Inflammatory macrophage treated with lipopolysaccharide for 4 hours (primary cell): Measurements from ENCODE around the gene CMTM7.

Source experiments
- DNase-seq: peaks from one replicate; pipeline ENCODE4 v3.0.0-alpha.2; 2020

The CMTM7 gene

GRCh38 chr3:32493437-32494414, 102.1 kb downstream of the CMTM7 start:
- DNase-seq: peak; percentile 90

- DNase-seq: no peak
Observed at GRCh38 chr3:32495085-32495484, 103.4 kb downstream of the CMTM7 start.

- no peak for DNase-seq
Observed at GRCh38 chr3:32495609-32496008, 104.0 kb downstream of the CMTM7 start.

GRCh38 chr3:32498252-32498651, 106.6 kb downstream of the CMTM7 start:
- DNase-seq: peak; percentile 76

- DNase-seq: no peak
Observed at GRCh38 chr3:32498992-32499391, 107.3 kb downstream of the CMTM7 start.

GRCh38 chr3:32499585-32499984, 107.9 kb downstream of the CMTM7 start:
- DNase-seq: no peak

- DNase-seq: no peak
Observed at GRCh38 chr3:32500231-32500630, 108.6 kb downstream of the CMTM7 start.

- DNase-seq: peak; percentile 43
Observed at GRCh38 chr3:32500880-32501782, 109.5 kb downstream of the CMTM7 start.

- DNase-seq: no peak
Observed at GRCh38 chr3:32501783-32502117, 110.1 kb downstream of the CMTM7 start.

- DNase-seq: peak; percentile 89
Observed at GRCh38 chr3:32502118-32502945, 110.7 kb downstream of the CMTM7 start, which contains the start of gene CMTM6. TSS of gene CMTM6 (minus strand) at chr3:32502852. CDS start at chr3:32502745, 107 bp downstream.

GRCh38 chr3:32502946-32503286, 111.3 kb downstream of the CMTM7 start:
- no peak for DNase-seq
